ENCODE measurements around the gene PRELID1. TPM values are rescaled to one million over a fixed set of nuclear protein-coding genes. Genes with fewer than 3 reads are reported as not detected.

PRELID1 gene
- total RNA-seq, 2 experiments from 2014 or later: 232 to 249 TPM

DNA sequence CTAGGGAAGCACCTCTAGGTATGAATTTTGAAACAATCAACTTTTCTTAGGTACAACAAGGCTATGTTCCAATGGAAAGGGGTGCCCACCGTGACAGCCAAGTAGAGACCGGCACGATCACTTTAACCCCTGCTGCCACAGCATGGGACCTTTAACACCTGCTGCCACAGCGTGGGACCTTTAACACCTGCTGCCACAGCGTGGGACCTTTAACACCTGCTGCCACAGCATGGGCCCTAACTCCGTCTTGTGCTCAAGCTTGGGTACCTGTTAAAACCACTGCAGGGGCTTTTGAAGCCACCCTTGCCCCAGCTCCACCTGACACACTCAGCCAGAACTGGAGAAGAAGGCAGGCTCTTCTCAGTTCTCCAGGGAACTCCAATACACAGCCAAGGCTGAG lies 26.3 kb downstream of the PRELID1 start:
- no peak overlapping the region for H3K4me2 ChIP-seq (ENCODE audit: low read length)
- ChIA-PET CTCF (ENCODE audit: unreplicated experiment) (no interaction called here), POLR2A (no interaction called here)
- no peaks in the 10 kb centered on the region for H3K79me2 ChIP-seq (ENCODE audit: insufficient read depth, low read depth, low read length)
- H3K9me2 ChIP-seq (ENCODE audit: insufficient read depth, low read length): no peaks in the 10 kb centered on the region
- no peak for DNase-seq (ENCODE audit: low spot score)
- no peaks in the 10 kb centered on the region for H3K4me1 ChIP-seq (ENCODE audit: insufficient read depth, low read length, poor library complexity, severe bottlenecking)
- H3K9me3 ChIP-seq (ENCODE audit: low read length): no peaks in the 10 kb centered on the region
- intact Hi-C loops (cut with micrococcal nuclease; ENCODE audit: unreplicated experiment): no loop called here
- H3K4me3 ChIP-seq (ENCODE audit: low read depth, low read length, poor library complexity, severe bottlenecking): no peak overlapping the region
- no TSS peak for BruUV-seq (replicated peaks)
- no peak for TF ChIP-seq EZH2phosphoT487 (IDR thresholded peaks at IDR 0.05; ENCODE audit: borderline replicate concordance, low read depth, low read length)
- TF ChIP-seq, protein P1, sequence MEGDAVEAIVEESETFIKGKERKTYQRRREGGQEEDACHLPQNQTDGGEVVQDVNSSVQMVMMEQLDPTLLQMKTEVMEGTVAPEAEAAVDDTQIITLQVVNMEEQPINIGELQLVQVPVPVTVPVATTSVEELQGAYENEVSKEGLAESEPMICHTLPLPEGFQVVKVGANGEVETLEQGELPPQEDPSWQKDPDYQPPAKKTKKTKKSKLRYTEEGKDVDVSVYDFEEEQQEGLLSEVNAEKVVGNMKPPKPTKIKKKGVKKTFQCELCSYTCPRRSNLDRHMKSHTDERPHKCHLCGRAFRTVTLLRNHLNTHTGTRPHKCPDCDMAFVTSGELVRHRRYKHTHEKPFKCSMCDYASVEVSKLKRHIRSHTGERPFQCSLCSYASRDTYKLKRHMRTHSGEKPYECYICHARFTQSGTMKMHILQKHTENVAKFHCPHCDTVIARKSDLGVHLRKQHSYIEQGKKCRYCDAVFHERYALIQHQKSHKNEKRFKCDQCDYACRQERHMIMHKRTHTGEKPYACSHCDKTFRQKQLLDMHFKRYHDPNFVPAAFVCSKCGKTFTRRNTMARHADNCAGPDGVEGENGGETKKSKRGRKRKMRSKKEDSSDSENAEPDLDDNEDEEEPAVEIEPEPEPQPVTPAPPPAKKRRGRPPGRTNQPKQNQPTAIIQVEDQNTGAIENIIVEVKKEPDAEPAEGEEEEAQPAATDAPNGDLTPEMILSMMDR (conservative IDR thresholded peaks at IDR 0.05; ENCODE audit: low read length): no peak
- H3K36me3 ChIP-seq (ENCODE audit: insufficient read depth, low read length): peaks cover 60% of the 10 kb centered on the region
- H2AFZ ChIP-seq (ENCODE audit: low read length): no peak overlapping the region
- H4K20me1 ChIP-seq (ENCODE audit: insufficient read depth, low read length): no peaks in the 10 kb centered on the region
- no peak overlapping the region for H3K27ac ChIP-seq (ENCODE audit: low read depth, low read length, poor library complexity, severe bottlenecking)

GRCh38 chr5:177330991-177331842 lies 27.6 kb downstream of the PRELID1 start:
- Histone ChIP-seq H3K4me2 (ENCODE audit: low read length) (no peak overlapping the region), H3K36me3 (ENCODE audit: insufficient read depth, low read length) (peaks cover 74% of the 10 kb centered on the region), H3K9me3 (ENCODE audit: low read length) (no peaks in the 10 kb centered on the region), H4K20me1 (ENCODE audit: insufficient read depth, low read length) (no peaks in the 10 kb centered on the region), H3K9me2 (ENCODE audit: insufficient read depth, low read length) (no peaks in the 10 kb centered on the region), H2AFZ (ENCODE audit: low read length) (no peak overlapping the region), H3K79me2 (ENCODE audit: insufficient read depth, low read depth, low read length) (no peaks in the 10 kb centered on the region), H3K4me3 (ENCODE audit: low read depth, low read length, poor library complexity, severe bottlenecking) (no peak overlapping the region), H3K4me1 (ENCODE audit: insufficient read depth, low read length, poor library complexity, severe bottlenecking) (no peaks in the 10 kb centered on the region), H3K27ac (ENCODE audit: low read depth, low read length, poor library complexity, severe bottlenecking) (no peak overlapping the region)
- TF ChIP-seq, protein P1 (conservative IDR thresholded peaks at IDR 0.05; ENCODE audit: low read length): no peak
- TF ChIP-seq EZH2phosphoT487 (IDR thresholded peaks at IDR 0.05; ENCODE audit: borderline replicate concordance, low read depth, low read length): no peak
- ChIA-PET CTCF (ENCODE audit: unreplicated experiment) (interaction anchor here (0.5 kb wide), 1 partner anchor 301 kb away, joined by 3 read pairs; no protein-coding TSS in a partner anchor), POLR2A (no interaction called here)
- no peak for DNase-seq (ENCODE audit: low spot score)
- intact Hi-C loops (cut with micrococcal nuclease; ENCODE audit: unreplicated experiment): no loop called here
- BruUV-seq (replicated peaks): no TSS peak

Data from OCI-LY7 (cell line).